ENCODE data around the gene AHNAK2. TPM values are rescaled to one million over a fixed set of nuclear protein-coding genes. Genes with fewer than 3 reads are reported as not detected.

AHNAK2 gene
- total and polyA plus RNA-seq, 2 experiments from 2014 or later: 38.3 to 58.0 TPM

DNA sequence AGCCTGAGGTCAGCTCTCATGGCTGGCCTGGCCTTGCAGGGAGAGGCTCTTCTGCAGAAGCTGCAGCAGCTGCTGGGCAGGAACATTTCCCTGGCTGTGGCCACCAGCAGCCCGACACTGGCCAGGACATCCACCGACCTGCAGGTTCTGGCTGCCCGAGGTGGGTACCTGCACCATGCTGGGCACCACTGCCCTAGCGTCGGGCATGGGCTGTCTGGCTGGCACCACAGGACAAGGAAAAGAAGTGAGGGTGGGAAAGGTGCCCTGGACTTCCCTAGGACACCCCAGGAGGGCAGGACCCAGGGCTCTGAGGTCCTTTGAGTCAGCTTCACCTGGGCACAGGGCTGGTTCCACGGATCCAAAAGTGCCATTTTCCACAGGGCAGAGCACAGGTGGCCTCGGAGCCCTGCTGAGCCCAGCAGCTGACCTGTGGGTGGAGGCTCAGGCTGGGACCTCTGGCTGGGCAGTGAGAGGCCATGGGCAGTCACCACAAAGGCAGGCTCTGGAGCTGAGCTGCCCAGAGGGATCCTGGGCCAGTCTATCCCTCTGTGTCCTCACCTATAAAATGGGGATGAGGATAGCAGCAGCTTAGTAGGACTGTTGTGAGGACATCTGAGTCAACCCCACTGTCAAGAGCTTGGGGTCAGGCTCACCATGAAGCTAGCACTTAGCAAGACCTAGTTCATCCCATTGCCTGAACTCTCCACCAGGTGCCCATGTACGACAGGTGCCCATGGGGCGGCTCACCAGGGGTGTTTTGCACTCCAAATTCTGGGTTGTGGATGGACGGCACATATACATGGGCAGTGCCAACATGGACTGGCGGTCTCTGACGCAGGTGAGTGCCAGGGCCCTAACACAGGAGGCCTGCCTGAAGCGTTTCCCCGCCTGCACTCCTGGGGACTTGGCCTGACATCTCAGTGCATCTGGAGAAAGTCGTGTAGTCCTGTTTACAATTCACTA, 48.6 kb downstream of the AHNAK2 start:
- Histone ChIP-seq H3K36me3 (ENCODE audit: low read depth) (no peaks in the 10 kb centered on the region), H3K9ac (no peak overlapping the region), H3K27ac (no peak overlapping the region), H3K4me2 (ENCODE audit: unreplicated experiment) (no peak overlapping the region), H2AFZ (no peak overlapping the region), H3K4me1 (ENCODE audit: insufficient read depth) (no peaks in the 10 kb centered on the region), H3K9me3 (ENCODE audit: low read depth) (no peaks in the 10 kb centered on the region), H3K4me3 (no peak overlapping the region), H4K20me1 (ENCODE audit: insufficient read depth) (no peaks in the 10 kb centered on the region), H3K79me2 (ENCODE audit: insufficient read depth) (no peaks in the 10 kb centered on the region), H3F3A (ENCODE audit: insufficient read depth) (0 out of 2 replicates have a peak, but pooled peaks cover 3% of the 10 kb centered on the region), H3K27me3 (replicated peaks; ENCODE audit: insufficient read depth) (no peaks in the 10 kb centered on the region), H3K9me2 (ENCODE audit: insufficient read depth) (no peaks in the 10 kb centered on the region)
- DNase-seq: no peak
- TF ChIP-seq EZH2 (IDR thresholded peaks at IDR 0.05; ENCODE audit: insufficient read depth, poor library complexity, severe bottlenecking): no peak
- no peak for TF ChIP-seq EZH2phosphoT487 (IDR thresholded peaks at IDR 0.05; ENCODE audit: insufficient read depth, low read depth)
- 72 to 74% methylated on average over 15 of the region's 15 CpGs for WGBS, 2 experiments (ENCODE audit: low coverage in 1 of 2, low lambda C conversion rate in 2 of 2, missing lambda C conversion rate in 2 of 2)
- in situ Hi-C loops (cut with MboI): no loop called here

GRCh38 chr14:104928391-104929133, 49.6 kb downstream of the AHNAK2 start:
- Histone ChIP-seq H3K4me2 (ENCODE audit: unreplicated experiment) (no peak overlapping the region), H3K79me2 (ENCODE audit: insufficient read depth) (no peaks in the 10 kb centered on the region), H3K36me3 (ENCODE audit: low read depth) (no peaks in the 10 kb centered on the region), H3K27me3 (replicated peaks; ENCODE audit: insufficient read depth) (no peaks in the 10 kb centered on the region), H3K4me3 (no peak overlapping the region), H3F3A (ENCODE audit: insufficient read depth) (0 out of 2 replicates have a peak, but pooled peaks cover 3% of the 10 kb centered on the region), H3K9me3 (ENCODE audit: low read depth) (no peaks in the 10 kb centered on the region), H4K20me1 (ENCODE audit: insufficient read depth) (no peaks in the 10 kb centered on the region), H2AFZ (no peak overlapping the region), H3K27ac (no peak overlapping the region), H3K9me2 (ENCODE audit: insufficient read depth) (no peaks in the 10 kb centered on the region), H3K4me1 (ENCODE audit: insufficient read depth) (no peaks in the 10 kb centered on the region), H3K9ac (no peak overlapping the region)
- TF ChIP-seq EZH2phosphoT487 (IDR thresholded peaks at IDR 0.05; ENCODE audit: insufficient read depth, low read depth) (no peak), EZH2 (IDR thresholded peaks at IDR 0.05; ENCODE audit: insufficient read depth, poor library complexity, severe bottlenecking) (no peak)
- in situ Hi-C loops (cut with MboI): no loop called here
- WGBS, 2 experiments (ENCODE audit: low coverage in 1 of 2, low lambda C conversion rate in 2 of 2, missing lambda C conversion rate in 2 of 2): 55 to 59% methylated on average over 17 of the region's 17 CpGs
- DNase-seq: no peak

- no peaks in the 10 kb centered on the region for H3K9me3 ChIP-seq (ENCODE audit: low read depth)
- no peaks in the 10 kb centered on the region for H3K9me2 ChIP-seq (ENCODE audit: insufficient read depth)
- TF ChIP-seq EZH2phosphoT487 (IDR thresholded peaks at IDR 0.05; ENCODE audit: insufficient read depth, low read depth): no peak
- 0 out of 2 replicates have a peak, but pooled peaks cover 3% of the 10 kb centered on the region for H3F3A ChIP-seq (ENCODE audit: insufficient read depth)
- in situ Hi-C loops (cut with MboI): no loop called here
- H4K20me1 ChIP-seq (ENCODE audit: insufficient read depth): no peaks in the 10 kb centered on the region
- 30 to 40% methylated on average over 8 of the region's 8 CpGs for WGBS, 2 experiments (ENCODE audit: low coverage in 1 of 2, low lambda C conversion rate in 2 of 2, missing lambda C conversion rate in 2 of 2)
- no peaks in the 10 kb centered on the region for H3K4me1 ChIP-seq (ENCODE audit: insufficient read depth)
- H3K9ac ChIP-seq: no peak overlapping the region
- H3K4me2 ChIP-seq (ENCODE audit: unreplicated experiment): no peak overlapping the region
- H3K27ac ChIP-seq: no peak overlapping the region
- H3K79me2 ChIP-seq (ENCODE audit: insufficient read depth): no peaks in the 10 kb centered on the region
- H3K27me3 ChIP-seq (replicated peaks; ENCODE audit: insufficient read depth): no peaks in the 10 kb centered on the region
- DNase-seq: no peak
- H3K4me3 ChIP-seq: no peak overlapping the region
- no peaks in the 10 kb centered on the region for H3K36me3 ChIP-seq (ENCODE audit: low read depth)
- H2AFZ ChIP-seq: no peak overlapping the region
These were observed 50.3 kb downstream of the AHNAK2 start for GRCh38 chr14:104927901-104928300.

- H3K9me3 ChIP-seq (ENCODE audit: low read depth): no peaks in the 10 kb centered on the region
These were observed 50.8 kb downstream of the AHNAK2 start for GRCh38 chr14:104927432-104927816.

More at GRCh38 chr14:104927432-104927816, 50.8 kb downstream of the AHNAK2 start:
- H3K27me3 ChIP-seq (replicated peaks; ENCODE audit: insufficient read depth): no peaks in the 10 kb centered on the region
- no peak overlapping the region for H3K9ac ChIP-seq
- in situ Hi-C loops (cut with MboI): no loop called here
- H3K79me2 ChIP-seq (ENCODE audit: insufficient read depth): no peaks in the 10 kb centered on the region
- H3K9me2 ChIP-seq (ENCODE audit: insufficient read depth): no peaks in the 10 kb centered on the region
- H3K4me1 ChIP-seq (ENCODE audit: insufficient read depth): no peaks in the 10 kb centered on the region
- DNase-seq: no peak
- 43 to 55% methylated on average over 9 to 10 of the region's 10 CpGs for WGBS, 2 experiments (ENCODE audit: low coverage in 1 of 2, low lambda C conversion rate in 2 of 2, missing lambda C conversion rate in 2 of 2)
- no peak overlapping the region for H3K4me2 ChIP-seq (ENCODE audit: unreplicated experiment)
- H3K4me3 ChIP-seq: no peak overlapping the region
- H2AFZ ChIP-seq: no peak overlapping the region
- H3K27ac ChIP-seq: no peak overlapping the region
- no peak for TF ChIP-seq EZH2 (IDR thresholded peaks at IDR 0.05; ENCODE audit: insufficient read depth, poor library complexity, severe bottlenecking)
- 0 out of 2 replicates have a peak, but pooled peaks cover 3% of the 10 kb centered on the region for H3F3A ChIP-seq (ENCODE audit: insufficient read depth)
- H3K36me3 ChIP-seq (ENCODE audit: low read depth): no peaks in the 10 kb centered on the region
- no peaks in the 10 kb centered on the region for H4K20me1 ChIP-seq (ENCODE audit: insufficient read depth)
